GM12801 (cell line): ENCODE data around the gene LDB2.

Source experiments
- CTCF ChIP-seq: IDR thresholded peaks from one replicate; pipeline ENCODE4 v1.5.1; 2011; ENCODE audit warnings: control low read depth; ENCODE audit not compliant: insufficient read length; ENCODE audit errors: extremely low read depth

LDB2 gene

GRCh38 chr4:16569790-16570189, 328.7 kb downstream of the LDB2 start:
- no peak for TF ChIP-seq CTCF

- TF ChIP-seq CTCF: no peak
Measured at GRCh38 chr4:16555156-16555555, 343.3 kb downstream of the LDB2 start.

GRCh38 chr4:16550531-16550930, 347.9 kb downstream of the LDB2 start:
- TF ChIP-seq CTCF: no peak

DNA sequence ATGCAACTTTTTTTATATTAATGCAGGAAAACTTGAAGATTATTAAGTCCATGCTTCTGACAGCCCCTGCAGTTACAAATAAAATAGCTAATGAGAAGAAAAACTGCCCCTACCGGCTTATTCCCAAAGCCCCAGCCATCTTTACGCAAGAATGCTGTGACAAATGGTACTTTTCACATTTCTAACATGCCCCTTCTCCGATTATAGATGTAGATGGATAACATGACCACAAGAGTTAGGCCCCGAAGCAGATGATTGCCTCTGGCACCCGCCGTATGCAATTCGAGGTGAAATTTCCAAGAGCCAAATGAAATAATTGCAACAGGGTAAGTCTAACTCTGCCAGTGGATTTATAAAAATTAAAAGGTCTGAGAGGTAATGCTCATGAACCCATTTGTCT, 352.8 kb downstream of the LDB2 start:
- TF ChIP-seq CTCF: no peak

DNA sequence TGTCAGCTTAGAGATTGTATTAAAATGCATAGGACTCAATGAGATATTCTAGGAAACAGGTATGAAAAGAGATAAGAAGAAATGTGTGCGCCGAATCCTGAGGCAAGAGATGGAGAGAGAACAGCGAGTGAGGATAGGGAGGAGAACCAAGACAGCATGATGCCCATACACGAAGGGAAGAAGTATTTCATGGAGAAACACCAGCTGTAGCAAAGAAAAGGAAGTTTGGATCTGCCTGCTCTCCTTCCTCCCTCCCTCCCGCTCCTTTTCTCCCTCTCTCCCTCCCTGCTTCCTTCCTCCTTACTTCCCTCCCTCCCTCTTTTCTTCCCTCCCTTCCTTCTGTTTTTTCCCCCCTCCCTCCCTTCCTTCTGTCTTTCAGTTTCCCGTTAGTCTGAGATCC, 353.6 kb downstream of the LDB2 start:
- TF ChIP-seq CTCF: no peak

DNA sequence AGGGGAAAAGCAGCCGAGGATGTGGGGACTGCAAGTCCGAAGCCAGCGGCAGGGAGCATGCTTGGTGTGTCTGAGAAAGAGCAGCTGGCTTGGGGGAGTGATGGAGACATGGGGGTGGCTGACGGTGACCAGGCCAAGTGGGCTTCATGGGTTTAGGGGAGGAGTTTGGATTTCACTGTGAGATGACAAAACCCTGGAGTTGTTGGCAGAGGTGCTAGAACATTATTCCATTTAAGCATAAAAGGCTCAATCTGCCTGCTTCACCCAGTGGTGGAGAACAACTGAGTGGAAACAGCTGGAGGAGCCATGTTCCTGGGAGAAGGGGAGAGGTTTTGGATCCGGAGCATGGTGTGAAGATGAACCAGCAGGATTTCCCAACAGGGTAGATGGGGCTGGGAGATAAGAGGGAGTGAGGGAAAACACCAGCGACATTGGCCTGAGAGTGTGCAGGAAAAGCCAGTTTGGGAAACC, 354.2 kb downstream of the LDB2 start:
- TF ChIP-seq CTCF: no peak

DNA sequence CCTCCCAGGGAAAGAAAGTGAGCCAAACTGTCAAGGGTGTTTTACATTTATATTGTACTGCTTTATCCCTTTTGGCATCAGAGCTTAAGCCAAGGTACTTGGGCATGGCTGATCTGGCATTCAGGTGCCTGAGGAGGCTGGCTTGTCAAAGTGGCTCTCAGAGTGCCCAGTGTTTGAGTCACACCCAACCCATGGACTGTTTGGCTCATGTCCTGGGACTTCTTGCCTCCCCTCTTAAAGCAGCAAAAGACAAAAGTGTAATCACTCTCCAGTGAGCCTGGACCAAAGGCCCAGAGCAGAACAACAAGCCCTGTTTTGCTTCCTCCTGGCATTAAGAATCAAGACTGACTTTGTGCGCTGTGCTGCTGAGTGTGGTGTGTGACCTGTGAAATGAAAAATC, 360.5 kb downstream of the LDB2 start:
- no peak for TF ChIP-seq CTCF
